Suprapubic skin (tissue), 4 donors: ENCODE data around the gene GNG4. TPM values are rescaled to one million over a fixed set of nuclear protein-coding genes. Genes with fewer than 3 reads are reported as not detected.

ENCODE experiments used
- DNase-seq, 2 donors: peaks; one replicate each; pipeline ENCODE4 v3.0.0-alpha.2; 2019; ENCODE audit warnings: low spot score in 2 of 2
- H3K27ac ChIP-seq: fragments of 200-600 bp; sonication (generic); one replicate; pipeline ENCODE4 v1.5.1; 2019
- H3K27me3 ChIP-seq: fragments of 200-600 bp; sonication (generic); one replicate; pipeline ENCODE4 v1.5.1; 2019
- H3K36me3 ChIP-seq: fragments of 200-600 bp; sonication (generic); one replicate; pipeline ENCODE4 v1.5.1; 2019
- H3K4me1 ChIP-seq: fragments of 200-600 bp; sonication (generic); one replicate; pipeline ENCODE4 v1.5.1; 2019
- H3K4me3 ChIP-seq: fragments of 200-600 bp; sonication (generic); one replicate; pipeline ENCODE4 v1.5.1; 2019; ENCODE audit warnings: mild to moderate bottlenecking
- H3K9me3 ChIP-seq: fragments of 200-600 bp; sonication (generic); one replicate; pipeline ENCODE4 v1.5.1; 2019
- EP300 ChIP-seq: sonication (generic); formaldehyde crosslinking; IDR thresholded peaks from one replicate; pipeline ENCODE4 v1.6.1; 2017; ENCODE audit warnings: antibody characterized with exemption
- POLR2A ChIP-seq, 2 donors: fragments of 450-650 bp; IDR thresholded peaks; one replicate each; pipeline ENCODE4 v1.6.1; 2017; ENCODE audit warnings: antibody characterized with exemption in 2 of 2, mild to moderate bottlenecking in 2 of 2, moderate library complexity in 2 of 2
- POLR2AphosphoS5 ChIP-seq, 3 donors: sonication (generic); formaldehyde crosslinking; IDR thresholded peaks; one replicate each; pipeline ENCODE4 v1.6.1; 2017; ENCODE audit warnings: antibody characterized with exemption in 3 of 3
- WGBS: methylation state at CpG from one replicate; pipeline ENCODE4 v1.1.5; 2018; 5-methylcytosine and 5-hydroxymethylcytosine counted together
- total RNA-seq, 4 donors: library from RNA; depleted of rRNA; stranded (reverse); fragments of >200 nt; gene quantifications; one replicate each; pipeline ENCODE4 v1.1.0, GENCODE V29; 2016
- TF ChIP-seq, protein P1 (sequence below), 2 donors: fragments of 200-600 bp in 1 of 2; fragments of 450-650 bp in 1 of 2; sonication (generic) in 1 of 2; IDR thresholded peaks; one replicate each; pipeline ENCODE4 v1.5.1; 2016 to 2019; ENCODE audit warnings: antibody characterized with exemption in 2 of 2, mild to moderate bottlenecking in 1 of 2, moderate library complexity in 1 of 2

The GNG4 gene
- total RNA-seq, 4 donors from 2014 or later: 0.13 to 0.76 (median 0.72) TPM; not detected in 1

DNA sequence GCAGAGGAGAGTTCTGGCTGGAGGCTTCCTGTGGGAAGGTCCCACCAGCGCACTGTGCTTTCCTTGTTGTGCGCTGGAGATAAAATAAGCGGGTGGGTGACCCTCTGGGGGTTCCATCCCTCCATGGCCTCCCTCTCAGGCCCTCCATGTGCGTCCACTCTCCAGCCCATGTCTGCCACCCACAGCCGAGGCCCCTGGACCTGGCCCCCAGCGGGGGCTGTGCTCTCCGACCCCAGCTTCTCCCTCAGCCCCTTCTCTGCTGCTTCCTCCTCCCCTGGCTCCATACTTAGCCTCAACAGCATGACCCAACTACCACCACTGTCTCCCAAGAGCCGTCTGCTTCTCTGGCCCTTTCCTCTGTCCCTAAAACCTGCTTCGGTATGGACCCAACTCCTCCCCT, 61.4 kb downstream of the GNG4 start:
- Histone ChIP-seq H3K27ac (no peak overlapping the region), H3K9me3 (no peaks in the 10 kb centered on the region), H3K4me1 (no peaks in the 10 kb centered on the region), H3K36me3 (no peaks in the 10 kb centered on the region), H3K4me3 (no peak overlapping the region), H3K27me3 (peaks cover 14% of the 10 kb centered on the region)
- no peak for DNase-seq
- no peak for TF ChIP-seq POLR2AphosphoS5 (IDR thresholded peaks at IDR 0.05)
- TF ChIP-seq, protein P1, sequence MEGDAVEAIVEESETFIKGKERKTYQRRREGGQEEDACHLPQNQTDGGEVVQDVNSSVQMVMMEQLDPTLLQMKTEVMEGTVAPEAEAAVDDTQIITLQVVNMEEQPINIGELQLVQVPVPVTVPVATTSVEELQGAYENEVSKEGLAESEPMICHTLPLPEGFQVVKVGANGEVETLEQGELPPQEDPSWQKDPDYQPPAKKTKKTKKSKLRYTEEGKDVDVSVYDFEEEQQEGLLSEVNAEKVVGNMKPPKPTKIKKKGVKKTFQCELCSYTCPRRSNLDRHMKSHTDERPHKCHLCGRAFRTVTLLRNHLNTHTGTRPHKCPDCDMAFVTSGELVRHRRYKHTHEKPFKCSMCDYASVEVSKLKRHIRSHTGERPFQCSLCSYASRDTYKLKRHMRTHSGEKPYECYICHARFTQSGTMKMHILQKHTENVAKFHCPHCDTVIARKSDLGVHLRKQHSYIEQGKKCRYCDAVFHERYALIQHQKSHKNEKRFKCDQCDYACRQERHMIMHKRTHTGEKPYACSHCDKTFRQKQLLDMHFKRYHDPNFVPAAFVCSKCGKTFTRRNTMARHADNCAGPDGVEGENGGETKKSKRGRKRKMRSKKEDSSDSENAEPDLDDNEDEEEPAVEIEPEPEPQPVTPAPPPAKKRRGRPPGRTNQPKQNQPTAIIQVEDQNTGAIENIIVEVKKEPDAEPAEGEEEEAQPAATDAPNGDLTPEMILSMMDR (IDR thresholded peaks at IDR 0.05): no peak
- no peak for TF ChIP-seq POLR2A (IDR thresholded peaks at IDR 0.05)
- TF ChIP-seq EP300: no peak
- WGBS: 96% methylated on average over 9 of the region's 9 CpGs

DNA sequence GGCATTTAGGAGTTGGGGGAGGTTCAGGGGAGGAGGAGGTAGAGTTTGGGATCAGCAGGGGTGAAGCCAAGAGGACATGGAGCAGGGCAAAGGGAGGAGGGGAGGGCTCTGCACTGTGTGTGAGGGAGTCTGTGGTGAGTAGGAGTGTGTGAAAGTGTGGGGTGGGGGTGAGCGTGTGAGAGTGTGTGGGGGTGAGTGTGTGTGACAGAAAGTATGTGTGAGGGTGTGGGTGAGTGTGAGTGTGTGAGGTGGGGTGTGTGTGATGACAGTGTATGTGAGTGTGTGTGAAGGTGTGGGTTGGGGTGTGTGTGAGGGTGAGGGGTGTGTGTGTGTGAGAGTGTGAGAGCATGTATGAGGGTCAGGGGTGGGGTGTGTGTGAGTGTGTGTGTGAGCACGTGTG, 62.6 kb downstream of the GNG4 start:
- TF ChIP-seq EP300 (no peak), POLR2AphosphoS5 (IDR thresholded peaks at IDR 0.05) (no peak), POLR2A (IDR thresholded peaks at IDR 0.05) (no peak)
- TF ChIP-seq, protein P1 (IDR thresholded peaks at IDR 0.05): no peak
- H3K27ac ChIP-seq: no peak overlapping the region

DNA sequence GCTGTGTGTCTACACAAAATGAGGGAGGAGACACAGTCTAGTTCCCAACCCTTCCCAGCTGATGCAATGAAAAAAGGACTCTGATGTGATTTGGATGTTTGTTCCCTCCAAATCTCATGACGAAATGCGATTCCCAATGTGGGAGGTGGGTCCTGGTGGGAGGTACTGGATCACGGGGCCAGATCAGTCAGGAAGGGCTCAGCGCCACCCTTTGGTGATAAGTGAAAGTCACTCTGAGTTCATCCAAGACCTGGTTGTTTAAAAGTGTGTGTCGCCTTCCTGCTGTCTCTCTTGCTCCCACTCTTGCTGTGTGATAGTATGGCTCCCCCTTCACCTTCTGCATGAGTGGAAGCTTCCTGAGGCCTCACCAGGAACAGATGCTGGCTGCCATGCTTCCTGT, 63.2 kb downstream of the GNG4 start:
- Histone ChIP-seq H3K27me3 (peaks cover 12% of the 10 kb centered on the region), H3K4me1 (no peaks in the 10 kb centered on the region), H3K9me3 (no peaks in the 10 kb centered on the region), H3K4me3 (no peak overlapping the region), H3K27ac (no peak overlapping the region), H3K36me3 (no peaks in the 10 kb centered on the region)
- no peak for TF ChIP-seq EP300
- TF ChIP-seq, protein P1 (IDR thresholded peaks at IDR 0.05): no peak
- no peak for TF ChIP-seq POLR2A (IDR thresholded peaks at IDR 0.05)
- WGBS: 67% methylated on average over 5 of the region's 5 CpGs
- DNase-seq: no peak

More for the DNA sequence above, 62.6 kb downstream of the GNG4 start:
- Histone ChIP-seq H3K36me3 (no peaks in the 10 kb centered on the region), H3K9me3 (no peaks in the 10 kb centered on the region), H3K4me3 (no peak overlapping the region), H3K4me1 (no peaks in the 10 kb centered on the region), H3K27me3 (peaks cover 14% of the 10 kb centered on the region)
- DNase-seq: no peak
- 81% methylated on average over 2 of the region's 2 CpGs for WGBS

DNA sequence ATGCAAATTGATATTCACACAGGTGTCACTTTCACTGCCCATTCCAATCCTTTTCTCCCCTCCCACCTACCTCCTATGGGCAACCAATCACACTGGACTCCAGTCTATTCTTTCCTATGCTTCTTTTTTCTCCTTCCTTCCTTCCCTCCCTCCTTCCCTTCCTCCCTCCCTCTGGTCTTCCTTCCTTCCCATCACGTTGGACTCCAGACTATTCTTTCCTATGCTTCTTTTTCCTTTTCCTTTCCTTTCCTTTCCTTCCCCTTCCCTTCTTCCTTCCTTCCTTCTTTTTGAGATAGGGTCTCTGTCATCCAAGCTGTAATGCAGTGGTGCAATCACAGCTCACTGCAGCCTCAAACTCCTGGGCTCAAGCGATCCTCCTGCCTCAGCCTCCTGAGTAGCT, 64.6 kb downstream of the GNG4 start:
- Histone ChIP-seq H3K4me1 (no peaks in the 10 kb centered on the region), H3K27ac (no peak overlapping the region), H3K4me3 (no peak overlapping the region), H3K9me3 (no peaks in the 10 kb centered on the region), H3K36me3 (no peaks in the 10 kb centered on the region), H3K27me3 (peaks cover 12% of the 10 kb centered on the region)
- WGBS: 67% methylated on average over 2 of the region's 2 CpGs
- DNase-seq: no peak
- TF ChIP-seq, protein P1 (IDR thresholded peaks at IDR 0.05): no peak
- TF ChIP-seq POLR2A (IDR thresholded peaks at IDR 0.05): no peak

DNA sequence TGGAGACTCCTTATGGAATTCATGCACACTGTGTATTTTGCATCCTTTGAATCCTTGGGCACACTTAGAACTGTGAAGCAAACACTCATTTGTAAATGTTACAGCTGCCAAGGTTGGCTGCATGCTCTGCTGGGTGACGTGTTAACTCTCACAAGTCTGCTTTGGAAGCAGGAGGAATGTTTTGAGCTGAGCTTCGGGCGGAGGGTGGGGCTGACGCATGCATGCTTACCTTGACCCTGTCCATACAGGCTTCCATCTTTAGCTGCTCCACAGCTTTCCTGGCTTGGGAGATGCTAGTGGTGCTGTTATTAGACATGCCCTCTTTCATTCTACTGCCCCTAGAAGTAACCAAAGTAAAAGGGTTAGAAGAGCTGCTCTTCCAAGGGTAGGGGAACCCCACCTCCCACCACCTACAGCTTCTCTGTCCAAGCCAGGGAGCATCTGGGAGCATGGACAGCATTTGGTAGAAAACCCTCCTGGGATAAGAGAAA, 66.0 kb downstream of the GNG4 start:
- Histone ChIP-seq H3K27ac (no peak overlapping the region), H3K4me1 (no peaks in the 10 kb centered on the region), H3K4me3 (no peak overlapping the region), H3K9me3 (no peaks in the 10 kb centered on the region), H3K36me3 (no peaks in the 10 kb centered on the region), H3K27me3 (peaks cover 12% of the 10 kb centered on the region)
- TF ChIP-seq EP300 (no peak), POLR2A (IDR thresholded peaks at IDR 0.05) (no peak), POLR2AphosphoS5 (IDR thresholded peaks at IDR 0.05) (no peak)
- TF ChIP-seq, protein P1 (IDR thresholded peaks at IDR 0.05): no peak
- WGBS: 66% methylated on average over 4 of the region's 4 CpGs
- no peak for DNase-seq
